Brain microvascular endothelial cell (primary cell): Measurements from ENCODE around the gene METTL6.
A peak's percentile ranks its signal among the peaks of the same experiment; 100 is the strongest.

Experiments
- DNase-seq: peaks from one replicate; pipeline ENCODE4 v3.0.0-alpha.2; 2020
- H3K27ac ChIP-seq: fragments of 250-450 bp; sonication (Bioruptor Pico); 2 replicates; pipeline ENCODE4 v1.5.1; 2020; ENCODE audit warnings: mild to moderate bottlenecking, moderate library complexity
- H3K27me3 ChIP-seq: fragments of 250-450 bp; sonication (Bioruptor Pico); replicated peaks from 2 replicates; pipeline ENCODE4 v1.5.1; 2020; ENCODE audit warnings: mild to moderate bottlenecking
- H3K36me3 ChIP-seq: fragments of 250-450 bp; sonication (Bioruptor Pico); replicated peaks from 2 replicates; pipeline ENCODE4 v1.5.1; 2020; ENCODE audit warnings: mild to moderate bottlenecking
- H3K4me3 ChIP-seq: 2 replicates; pipeline ENCODE4 v1.5.1; 2011; ENCODE audit warnings: low read depth, mild to moderate bottlenecking, control low read depth, low read length, moderate library complexity
- in situ Hi-C: cut with HindIII; loops from 2 replicates; pipeline ENCODE4 v1.10.0; 2017; ENCODE audit warnings: low sequenced_read_pairs, low pct_ligation_motif_present
- TF ChIP-seq, protein P1 (sequence below): IDR thresholded peaks from 2 replicates; pipeline ENCODE4 v1.5.1; 2011; ENCODE audit warnings: low read depth, mild to moderate bottlenecking, moderate library complexity, low read length, control low read depth, inconsistent platforms; ENCODE audit errors: missing control alignments

The METTL6 gene

DNA sequence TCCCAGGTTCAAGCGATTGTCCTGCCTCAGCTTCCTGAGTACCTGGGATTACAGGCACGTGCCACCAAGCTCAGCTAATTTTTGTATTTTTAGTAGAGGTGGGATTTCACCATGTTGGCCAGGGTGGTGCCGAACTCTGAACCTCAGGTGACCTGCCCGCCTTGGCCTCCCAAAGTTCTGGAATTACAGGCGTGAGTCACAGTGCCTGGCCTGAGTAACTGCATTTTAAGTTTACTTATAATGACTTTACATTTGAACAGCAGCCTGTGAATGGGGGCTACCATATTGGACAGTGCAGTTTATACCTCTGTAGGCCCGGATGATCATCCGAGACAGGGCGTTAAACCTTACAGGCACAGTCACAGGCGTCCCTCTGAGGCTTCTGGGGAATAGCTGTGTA, 24.8 kb upstream of the METTL6 start:
- no peak for DNase-seq
- no peaks in the 10 kb centered on the region for H3K36me3 ChIP-seq
- no peak overlapping the region for H3K4me3 ChIP-seq
- H3K27me3 ChIP-seq: no peaks in the 10 kb centered on the region
- TF ChIP-seq, protein P1, sequence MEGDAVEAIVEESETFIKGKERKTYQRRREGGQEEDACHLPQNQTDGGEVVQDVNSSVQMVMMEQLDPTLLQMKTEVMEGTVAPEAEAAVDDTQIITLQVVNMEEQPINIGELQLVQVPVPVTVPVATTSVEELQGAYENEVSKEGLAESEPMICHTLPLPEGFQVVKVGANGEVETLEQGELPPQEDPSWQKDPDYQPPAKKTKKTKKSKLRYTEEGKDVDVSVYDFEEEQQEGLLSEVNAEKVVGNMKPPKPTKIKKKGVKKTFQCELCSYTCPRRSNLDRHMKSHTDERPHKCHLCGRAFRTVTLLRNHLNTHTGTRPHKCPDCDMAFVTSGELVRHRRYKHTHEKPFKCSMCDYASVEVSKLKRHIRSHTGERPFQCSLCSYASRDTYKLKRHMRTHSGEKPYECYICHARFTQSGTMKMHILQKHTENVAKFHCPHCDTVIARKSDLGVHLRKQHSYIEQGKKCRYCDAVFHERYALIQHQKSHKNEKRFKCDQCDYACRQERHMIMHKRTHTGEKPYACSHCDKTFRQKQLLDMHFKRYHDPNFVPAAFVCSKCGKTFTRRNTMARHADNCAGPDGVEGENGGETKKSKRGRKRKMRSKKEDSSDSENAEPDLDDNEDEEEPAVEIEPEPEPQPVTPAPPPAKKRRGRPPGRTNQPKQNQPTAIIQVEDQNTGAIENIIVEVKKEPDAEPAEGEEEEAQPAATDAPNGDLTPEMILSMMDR: no peak
- in situ Hi-C loops: no loop called here
- no peak overlapping the region for H3K27ac ChIP-seq

DNA sequence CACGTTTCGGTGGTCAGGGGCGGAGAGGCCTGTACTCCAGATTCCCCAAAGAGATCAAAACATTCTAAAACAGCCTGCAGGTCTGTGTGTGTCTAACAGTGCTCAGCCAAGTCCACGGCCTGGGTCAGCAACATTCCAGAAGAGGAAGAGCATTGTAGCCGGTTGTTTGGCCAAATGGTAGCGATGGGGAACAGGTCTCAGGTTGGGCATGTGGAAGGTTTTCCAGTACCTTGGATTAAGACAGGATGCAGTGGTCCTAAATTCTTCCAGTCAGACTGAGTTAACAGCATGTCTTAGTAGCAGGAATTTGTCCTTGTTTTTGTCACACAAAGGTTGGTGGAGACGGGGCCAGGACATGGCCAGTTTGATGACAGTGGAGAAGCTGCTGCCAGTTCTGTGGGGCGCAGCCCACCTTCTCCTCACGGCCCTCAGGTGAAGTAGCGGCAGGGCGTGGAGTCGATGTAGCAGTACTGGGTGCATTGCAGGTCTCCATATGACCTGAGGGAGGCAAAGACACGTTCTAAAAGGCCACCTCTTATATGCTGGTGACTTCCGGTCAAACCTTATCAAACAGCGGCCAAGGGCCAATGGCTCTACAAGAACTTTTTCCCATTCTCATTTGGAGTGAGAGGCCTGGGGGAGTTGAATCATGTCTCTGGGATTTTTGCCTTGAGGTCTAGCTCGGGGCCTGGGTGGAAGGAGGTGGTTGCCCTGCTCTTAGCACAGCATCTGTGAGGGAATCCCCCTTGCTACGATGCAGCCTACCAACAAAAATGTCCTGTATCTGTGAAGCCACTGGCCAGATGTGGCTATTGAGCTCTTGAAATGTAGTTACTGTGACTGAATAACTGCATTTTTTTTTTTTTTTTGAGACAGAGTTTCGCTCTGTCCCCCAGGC, 24.1 kb upstream of the METTL6 start:
- H3K4me3 ChIP-seq: no peak overlapping the region
- H3K27me3 ChIP-seq: no peaks in the 10 kb centered on the region
- H3K36me3 ChIP-seq: no peaks in the 10 kb centered on the region
- in situ Hi-C loops: no loop called here
- TF ChIP-seq, protein P1: no peak
- no peak for DNase-seq
- H3K27ac ChIP-seq: no peak overlapping the region

DNA sequence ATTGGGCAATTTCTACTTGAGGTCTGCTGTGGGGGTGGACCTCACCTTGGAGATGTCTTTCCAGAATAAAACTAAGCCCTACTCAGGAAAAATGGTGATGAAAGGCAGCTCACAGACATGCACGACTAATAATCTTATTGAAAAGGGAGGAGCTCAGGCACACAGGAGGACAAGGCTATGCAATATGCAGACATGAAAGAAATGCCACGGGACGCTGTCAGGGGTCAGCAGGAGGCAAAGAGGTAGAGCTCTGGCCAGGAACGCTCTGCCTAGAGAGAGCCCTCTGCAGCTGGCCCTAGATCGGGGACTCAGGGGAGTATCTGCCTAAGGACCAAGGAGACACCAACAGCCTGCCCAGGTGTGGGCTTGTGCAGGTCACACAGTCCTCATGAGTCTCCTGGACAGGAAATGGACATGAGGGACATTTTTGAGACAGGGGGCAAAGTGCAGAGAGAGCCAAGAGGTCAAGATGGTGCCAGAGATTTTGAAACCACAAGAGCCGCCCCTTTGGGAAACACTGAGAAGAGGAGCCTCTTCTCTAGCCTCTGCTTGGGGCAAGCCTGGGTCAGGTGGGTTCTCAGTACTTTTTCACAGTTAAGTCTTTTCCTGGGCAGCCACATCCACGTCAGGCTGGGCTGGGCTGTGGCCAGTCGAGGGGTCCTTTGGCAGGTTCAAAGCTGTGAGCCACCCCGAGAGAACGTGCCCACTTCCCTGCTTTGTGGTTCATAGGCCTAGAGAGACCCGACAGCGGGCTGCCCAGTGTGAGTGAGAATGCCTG, 23.3 kb upstream of the METTL6 start:
- H3K4me3 ChIP-seq: no peak overlapping the region
- H3K27me3 ChIP-seq: no peaks in the 10 kb centered on the region
- no peaks in the 10 kb centered on the region for H3K36me3 ChIP-seq
- H3K27ac ChIP-seq: no peak overlapping the region
- in situ Hi-C loops: no loop called here
- no peak for DNase-seq
- TF ChIP-seq, protein P1: no peak

DNA sequence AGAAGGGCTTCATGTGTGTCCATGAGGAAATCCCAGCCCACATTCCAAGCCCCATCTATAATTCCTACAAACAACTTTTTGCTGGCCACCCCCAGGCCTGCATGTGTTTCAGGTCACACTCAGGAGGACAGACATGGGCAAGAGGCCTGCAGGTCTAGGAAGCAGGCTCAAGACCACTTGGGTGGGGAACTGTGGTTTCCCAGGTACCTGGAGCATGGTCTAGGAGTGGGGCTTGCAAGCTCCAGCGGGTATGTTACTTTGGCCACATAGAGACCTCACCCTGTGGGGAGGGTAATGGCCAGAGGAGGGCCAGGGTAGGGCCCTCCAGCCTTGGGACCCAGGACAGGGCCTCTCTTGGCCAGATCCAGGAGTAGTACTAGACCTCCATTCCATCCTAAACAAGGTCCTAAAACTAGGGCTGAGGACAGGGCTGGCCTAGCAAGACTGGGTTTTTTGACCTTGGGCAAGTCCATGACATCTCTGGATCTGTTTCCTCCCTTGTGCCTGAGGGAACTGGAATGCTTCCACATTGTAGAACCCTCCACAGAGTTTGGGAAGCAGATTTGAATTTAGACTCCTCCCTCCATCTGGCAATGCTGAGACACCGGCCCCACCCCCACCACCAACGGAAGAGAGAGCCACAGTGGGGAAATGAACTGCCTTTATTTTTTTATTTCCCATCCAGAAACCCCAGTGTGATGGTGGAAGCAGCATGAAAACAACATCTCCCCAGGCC, 22.3 kb upstream of the METTL6 start:
- in situ Hi-C loops: no loop called here
- H3K36me3 ChIP-seq: no peaks in the 10 kb centered on the region
- no peak overlapping the region for H3K4me3 ChIP-seq
- TF ChIP-seq, protein P1: no peak
- no peak overlapping the region for H3K27ac ChIP-seq
- no peaks in the 10 kb centered on the region for H3K27me3 ChIP-seq
- no peak for DNase-seq

DNA sequence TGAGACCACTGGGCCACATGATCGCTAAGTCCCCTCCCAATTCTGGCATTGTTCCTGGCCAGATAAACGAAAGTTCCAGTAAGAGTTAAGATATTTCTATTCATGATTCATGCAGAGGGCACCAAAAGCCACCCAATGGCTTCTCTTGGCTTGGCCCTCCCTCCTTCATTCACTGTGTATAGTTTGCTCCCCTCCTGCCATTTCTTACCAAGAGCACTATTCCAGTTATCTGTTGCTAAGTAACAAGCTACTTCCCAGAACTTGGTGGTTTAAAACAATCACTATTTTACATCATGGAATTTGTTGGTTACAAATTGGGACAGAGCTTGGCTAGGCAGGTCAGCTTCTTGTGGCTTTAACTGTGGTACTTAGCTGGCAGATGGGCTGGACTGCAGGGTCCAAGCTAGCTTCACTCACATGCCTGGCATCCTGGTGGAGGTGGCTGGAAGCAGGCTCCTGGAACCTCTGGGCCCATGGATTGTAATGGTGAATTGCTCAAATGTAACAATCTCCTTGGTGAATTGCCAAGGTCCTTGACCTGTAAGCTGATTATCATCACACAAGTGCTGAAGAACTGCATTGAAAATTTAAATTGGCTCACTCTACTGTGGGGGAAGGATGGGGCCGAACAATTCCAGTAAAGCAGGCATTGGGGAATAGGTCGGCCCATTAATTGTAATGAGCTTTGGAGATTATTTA, 16.6 kb upstream of the METTL6 start:
- no peak overlapping the region for H3K27ac ChIP-seq
- in situ Hi-C loops: no loop called here

More for the DNA sequence above, 16.6 kb upstream of the METTL6 start:
- Histone ChIP-seq H3K36me3 (peaks cover 18% of the 10 kb centered on the region), H3K27me3 (no peaks in the 10 kb centered on the region), H3K4me3 (no peak overlapping the region)
- peak; percentile 11 for DNase-seq
- TF ChIP-seq, protein P1: no peak
